GM18499 (cell line): Measurements from ENCODE around the gene OGDH.
"Not testable (repeated sequence)": the region's sequence is repeated elsewhere in the genome, so short reads cannot be mapped to it uniquely, and the experiment has no call there.

Source experiments
- ATAC-seq: cut with Tn5 transposase; IDR thresholded peaks from one replicate; pipeline ENCODE4 v1.9.1; 2021; ENCODE audit warnings: moderate number of reproducible peaks; ENCODE audit not compliant: insufficient read depth, unreplicated experiment

Gene OGDH

DNA sequence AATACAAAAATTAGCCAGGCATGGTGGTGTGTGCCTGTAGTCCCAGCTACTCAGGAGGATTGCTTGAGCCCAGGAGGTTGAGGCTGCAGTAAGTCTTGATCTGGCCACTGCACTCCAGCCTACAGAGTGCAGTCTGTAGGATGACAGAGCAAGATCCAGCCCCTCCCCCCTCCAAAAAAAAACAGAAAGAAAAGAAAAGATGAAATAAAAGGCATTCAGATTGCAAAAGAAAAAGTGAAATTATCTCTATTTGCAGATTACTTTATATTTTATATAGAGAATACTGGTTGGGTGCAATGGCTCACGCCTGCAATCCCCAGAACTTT lies 121.5 kb downstream of the OGDH start:
- no peak for ATAC-seq

DNA sequence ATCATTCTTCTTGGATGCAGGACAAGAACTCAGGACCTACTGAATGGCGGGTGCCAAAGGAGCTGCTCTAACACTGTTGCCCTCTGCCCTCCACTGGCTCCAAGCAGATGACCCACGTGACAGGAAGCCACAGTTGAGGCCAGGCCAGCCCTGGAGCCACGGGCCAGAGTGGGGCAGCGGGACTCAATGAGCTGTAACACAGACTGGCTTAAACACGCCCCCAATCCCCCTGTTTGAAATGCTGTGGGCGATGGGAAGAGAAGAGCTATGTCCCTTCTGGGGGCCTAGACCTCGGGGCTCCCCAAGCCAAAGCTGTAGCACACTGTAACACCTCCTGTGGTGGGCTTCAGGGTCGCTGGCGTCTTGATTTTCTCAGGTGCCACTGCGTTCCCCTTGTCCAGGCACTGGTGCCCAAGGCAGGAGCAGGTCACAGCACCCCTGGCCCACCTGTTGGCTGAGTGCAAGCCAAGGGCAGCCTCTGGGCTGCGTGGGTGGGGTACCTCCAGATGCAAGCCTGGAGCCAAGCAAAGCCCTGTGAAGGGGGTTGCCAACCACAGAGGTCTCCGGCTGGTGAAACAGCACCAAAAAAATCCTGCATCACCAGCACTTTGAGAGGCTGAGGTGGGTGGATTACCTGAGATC lies 123.6 kb downstream of the OGDH start:
- ATAC-seq = no peak

DNA sequence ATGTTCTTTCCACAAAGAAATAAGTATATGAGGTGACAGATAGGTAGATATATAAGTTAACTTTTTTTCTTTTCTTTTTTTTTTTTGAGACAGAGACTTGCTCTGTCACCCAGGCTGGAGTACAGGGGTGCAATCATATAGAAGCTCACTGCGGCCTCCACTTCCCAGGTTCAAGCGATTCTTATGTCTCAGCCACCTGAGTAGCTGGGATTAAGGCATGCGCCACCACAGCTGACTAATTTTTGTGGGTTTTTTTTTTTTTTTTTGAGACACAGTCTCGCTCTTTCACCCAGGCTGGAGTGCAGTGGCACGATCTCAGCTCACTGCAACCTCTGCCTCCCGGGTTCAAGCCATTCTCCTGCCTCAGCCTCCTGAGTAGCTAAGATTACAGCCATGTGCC lies 126.5 kb downstream of the OGDH start:
- not testable (repeated sequence) for ATAC-seq

DNA sequence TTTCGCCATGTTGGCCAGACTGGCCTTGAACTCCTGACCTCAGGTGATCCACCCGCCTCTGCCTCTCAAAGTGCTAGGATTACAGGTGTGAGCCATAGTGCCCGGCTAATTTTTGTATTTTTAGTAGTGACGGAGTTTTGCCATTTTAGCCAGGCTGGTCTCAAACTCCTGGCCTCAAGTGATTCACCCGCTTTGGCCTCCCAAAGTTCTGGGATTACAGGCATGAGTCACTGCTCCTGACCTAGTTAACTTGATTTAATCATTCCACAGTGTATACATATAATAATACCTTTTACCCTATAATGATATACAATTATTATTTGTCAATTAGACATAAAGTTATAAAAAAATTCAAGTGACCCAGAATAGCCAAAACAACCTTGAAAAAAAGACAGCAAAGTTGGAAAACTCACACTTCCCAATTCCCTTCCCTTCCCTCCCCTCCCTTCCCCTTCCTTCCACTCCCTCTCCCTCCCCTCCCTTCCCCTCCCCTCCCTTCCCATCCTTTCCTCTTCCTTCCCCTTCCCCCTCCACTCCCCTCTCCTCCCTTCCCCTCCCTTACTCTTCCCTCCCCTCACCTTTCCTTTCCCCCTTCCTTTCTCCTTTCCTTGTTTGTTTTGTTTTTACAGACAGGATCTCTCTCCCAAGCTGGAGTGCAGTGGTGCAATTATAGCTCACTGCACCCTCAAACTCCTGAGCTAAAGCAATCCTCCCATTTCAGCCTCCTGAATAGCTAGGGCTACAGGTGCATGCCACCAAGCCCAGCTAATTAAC lies 127.5 kb downstream of the OGDH start:
- no peak for ATAC-seq

DNA sequence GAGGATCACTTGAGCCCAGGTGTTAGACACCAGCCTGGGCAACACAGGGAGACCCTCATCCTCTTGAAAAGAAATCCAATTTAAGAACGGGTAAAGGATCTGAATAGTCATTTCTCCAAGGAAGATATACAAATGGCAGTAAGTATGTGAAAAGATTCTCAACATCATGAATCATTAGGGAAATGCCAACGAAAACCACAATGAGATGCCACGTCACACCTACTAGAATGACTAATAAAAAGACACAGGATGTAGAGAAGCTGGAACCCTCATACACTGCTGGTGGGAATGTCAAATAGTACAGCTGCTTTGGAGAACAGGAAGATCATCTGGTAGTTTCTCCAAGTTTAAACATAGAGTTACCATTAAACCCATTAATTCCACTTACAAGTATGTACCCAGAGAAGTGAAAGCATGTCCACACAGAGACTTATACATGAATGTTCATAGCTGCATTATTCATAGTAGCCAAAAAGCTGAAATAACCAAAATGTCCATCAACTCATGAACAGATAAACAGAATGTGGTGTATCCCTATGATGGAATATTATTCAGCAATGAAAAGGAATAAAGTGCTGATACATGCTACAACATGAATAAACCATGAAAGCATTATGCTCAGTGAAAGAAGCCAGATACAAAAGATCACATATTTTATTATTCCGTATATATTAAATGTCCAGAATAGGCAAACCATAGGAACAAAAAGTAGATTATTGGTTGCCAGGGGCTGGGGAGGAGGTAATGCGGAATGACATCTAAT lies 129.2 kb downstream of the OGDH start:
- ATAC-seq = no peak

DNA sequence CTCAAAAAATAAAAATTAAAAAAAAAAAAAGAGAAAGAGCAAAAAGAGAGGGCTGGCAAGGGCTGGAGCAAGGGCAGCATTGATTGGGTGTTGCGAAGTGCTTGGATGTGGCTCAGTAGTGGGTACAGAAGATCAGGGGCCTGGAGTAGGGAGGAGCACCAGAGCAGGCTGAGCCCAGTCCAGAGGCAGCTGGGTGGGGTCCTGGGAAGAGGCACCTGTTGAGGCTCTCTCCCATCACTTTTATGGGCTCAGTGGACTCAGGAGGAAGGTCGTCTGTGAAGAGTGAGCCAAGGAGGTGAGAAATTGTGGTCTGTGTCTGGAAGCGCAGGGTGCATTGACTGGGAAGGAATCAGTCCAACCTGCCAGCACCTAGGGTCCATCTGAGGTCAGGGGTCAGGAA lies 130.5 kb downstream of the OGDH start:
- no peak for ATAC-seq

DNA sequence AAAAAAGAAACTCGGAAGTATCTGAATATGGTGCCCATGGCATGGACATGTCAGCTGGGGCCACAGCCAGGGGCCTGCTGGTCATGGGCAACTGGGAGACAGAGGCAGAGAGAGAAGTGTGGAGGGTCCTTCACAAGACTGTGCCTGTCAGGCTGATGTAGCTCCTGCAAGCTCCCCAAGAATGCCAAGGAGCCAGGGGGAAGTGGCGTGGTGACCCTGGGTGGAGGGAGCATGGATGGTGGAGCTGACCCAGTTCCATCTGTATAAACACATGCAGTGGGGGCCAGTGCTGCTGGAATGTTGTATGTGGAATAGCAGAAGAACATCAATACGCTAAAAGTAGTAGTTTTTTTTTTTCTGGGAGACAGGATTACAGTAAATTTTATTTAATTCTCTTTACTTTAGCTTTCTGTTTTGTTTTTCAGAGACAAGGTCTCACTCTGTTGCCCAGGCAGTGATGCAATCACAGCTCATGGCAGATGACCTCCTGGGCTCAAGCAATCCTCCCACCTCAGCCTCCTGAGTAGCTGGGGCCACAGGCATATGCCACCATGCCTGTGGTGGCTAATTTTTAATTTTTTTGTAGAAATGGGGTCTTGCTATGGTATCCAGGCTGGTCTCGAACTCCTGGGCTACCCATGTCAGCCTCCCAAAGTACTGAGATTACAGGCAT lies 131.8 kb downstream of the OGDH start:
- no peak for ATAC-seq

DNA sequence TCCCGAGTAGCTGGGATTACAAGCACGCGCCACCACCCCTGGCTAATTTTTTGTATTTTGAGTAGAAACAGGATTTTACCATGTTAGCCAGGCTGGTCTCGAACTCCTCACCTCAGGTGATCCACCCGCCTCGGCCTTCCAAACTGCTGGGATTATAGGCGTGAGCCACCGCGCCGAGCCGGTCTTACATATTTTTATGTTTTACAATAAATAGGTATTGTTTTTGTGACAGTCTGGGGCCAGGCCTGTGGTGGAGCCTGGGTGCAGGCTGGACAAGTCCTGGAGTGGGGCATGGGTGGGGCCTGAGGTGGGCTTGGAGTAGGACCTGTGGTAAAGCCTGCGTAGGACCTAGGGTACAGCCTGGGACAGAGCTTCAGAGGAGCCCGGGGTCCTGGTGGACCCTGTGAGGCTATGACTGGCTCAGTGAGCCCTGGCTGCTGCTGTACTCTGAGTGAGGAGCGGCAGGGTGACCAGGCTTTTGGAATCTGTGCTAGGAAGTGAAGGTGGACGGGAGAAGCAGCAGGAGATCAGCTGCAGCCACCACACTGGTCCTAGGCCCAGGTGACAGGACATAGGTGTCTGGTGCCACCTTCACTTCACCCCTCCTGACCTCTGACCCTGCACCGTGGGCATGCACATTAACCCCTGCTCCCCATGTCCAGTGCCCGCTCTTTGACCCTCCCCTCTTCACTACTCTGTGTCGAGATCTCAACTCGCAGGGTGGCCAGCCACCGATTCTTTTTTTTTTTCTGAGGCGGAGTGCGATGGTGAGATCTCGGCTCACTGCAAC lies 132.6 kb downstream of the OGDH start:
- no peak for ATAC-seq

DNA sequence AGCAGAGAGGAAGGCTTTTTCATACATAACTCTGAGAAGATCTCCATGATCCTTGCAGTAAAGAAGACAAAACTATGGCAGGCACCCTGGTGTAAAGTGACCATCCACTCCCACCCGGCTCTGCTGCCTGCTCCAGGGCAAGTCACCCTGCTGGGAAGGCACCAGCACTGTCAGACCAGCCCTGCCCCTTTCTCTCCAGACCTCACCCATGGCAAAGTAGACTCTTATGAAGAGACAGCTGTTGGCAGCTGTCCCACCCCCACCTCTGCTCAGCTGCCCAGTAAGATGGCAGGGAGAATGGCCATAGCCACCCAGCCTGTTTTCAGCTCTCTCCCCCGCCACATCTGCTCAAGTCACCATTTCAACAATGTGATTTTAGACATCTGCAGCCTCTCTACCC lies 133.6 kb downstream of the OGDH start:
- no peak for ATAC-seq

DNA sequence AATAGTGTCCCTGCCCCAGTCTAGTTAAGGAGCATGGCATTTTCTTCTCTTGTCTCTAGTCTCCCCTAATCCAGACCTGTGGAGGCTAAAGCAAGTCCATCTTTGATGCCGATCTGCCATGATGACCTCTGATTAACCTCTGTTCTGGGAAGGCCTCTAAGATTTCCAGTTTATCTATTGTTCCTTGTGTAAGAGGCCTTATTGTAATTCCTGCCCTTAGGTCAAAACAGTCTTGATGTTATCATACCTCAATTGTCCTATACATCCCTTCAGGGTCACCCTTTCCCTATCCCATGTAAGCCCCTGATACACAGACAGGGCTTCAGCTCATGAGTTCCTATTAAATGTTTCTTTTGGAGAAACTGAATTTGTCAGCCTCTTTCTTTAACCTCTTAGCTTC lies 137.3 kb downstream of the OGDH start:
- no peak for ATAC-seq

DNA sequence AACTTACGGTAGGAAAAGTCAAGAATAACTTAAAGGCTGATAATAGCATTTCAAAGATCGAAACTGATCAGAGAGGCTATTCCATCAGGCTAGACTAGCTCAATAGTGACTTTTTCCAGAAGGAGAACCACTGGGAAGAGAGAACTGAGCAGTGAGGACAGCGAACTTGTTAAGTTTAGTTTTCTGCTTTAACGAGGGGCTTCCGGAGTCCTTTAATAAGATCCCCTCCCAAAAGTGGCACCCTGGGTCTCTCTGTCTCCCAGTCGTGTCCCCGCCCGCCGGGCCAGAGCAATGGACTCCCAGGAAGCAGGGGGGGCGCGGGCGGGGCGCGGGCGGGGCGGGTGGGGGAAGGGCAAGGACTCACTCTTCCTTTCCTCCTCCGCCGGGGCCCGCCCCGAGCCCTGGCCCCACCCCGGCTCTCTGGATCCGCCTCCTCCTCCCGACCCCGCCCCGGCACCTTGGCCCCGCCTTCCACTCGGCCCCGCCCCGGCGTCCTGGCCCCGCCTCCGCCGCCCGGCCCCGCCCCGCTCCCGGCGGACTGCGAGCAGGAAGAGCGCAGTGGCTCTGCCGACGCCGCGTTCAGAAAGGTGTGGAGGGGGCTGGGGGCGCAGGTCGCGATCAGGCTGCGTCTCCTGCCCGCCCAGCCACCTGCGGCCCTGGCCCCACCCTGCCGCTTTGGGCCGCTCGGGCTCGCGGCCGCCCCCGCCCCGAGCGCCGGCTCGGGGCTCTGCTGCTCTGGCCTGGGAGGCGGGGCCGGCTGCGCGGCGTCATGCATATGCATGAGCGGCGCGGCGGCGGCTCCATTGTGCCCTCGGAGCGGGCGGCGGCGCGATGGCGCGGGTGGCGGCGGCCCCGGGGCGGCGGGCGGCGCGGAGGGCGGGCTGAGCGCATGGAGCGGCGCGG lies 141.9 kb downstream of the OGDH start, which contains the start of gene ZMIZ2:
Gene ZMIZ2 (plus strand): TSS at position 803 of the 903 bp plus-strand sequence. CDS start 7,403 bp downstream, outside the sequence.
- ATAC-seq = peak; percentile 30

DNA sequence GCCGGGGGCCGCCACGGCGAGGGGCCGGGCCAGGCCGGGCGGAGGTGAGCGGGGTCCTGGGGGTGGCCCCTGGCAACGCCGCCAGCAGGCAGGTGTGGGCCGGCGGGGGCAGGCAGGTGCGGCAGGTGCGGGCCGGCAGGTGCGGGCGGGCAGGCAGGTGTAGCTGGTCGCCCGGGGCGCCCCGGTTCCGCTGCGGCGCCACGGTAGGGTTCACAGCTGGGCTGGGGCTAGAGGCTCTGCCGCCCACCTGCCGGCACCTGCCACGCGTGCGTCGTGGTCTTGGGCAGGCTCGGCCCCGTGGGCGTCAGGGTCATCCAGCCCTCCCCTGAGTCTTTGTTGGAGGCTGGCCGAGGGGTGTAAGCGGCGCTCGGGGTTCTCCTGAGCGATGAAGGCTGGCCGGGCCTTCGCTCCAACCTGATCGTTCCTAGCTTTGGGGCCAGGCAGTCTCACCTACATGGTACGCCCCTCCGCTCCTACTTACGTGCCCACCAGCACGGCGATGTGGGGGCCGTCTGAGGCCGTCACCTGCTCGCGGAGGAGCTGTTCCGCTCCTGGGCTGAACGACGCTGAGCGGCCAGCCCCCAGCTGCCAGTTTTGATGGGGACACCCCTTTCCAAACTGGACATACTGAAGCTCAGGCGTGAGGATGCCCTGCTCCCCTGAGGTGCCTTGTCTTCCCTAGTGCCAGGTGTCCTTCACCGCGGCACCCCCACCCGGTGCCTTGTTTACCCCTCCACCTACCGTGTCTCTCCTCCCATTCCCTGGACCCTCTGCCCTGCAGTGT lies 142.7 kb downstream of the OGDH start:
- no peak for ATAC-seq

DNA sequence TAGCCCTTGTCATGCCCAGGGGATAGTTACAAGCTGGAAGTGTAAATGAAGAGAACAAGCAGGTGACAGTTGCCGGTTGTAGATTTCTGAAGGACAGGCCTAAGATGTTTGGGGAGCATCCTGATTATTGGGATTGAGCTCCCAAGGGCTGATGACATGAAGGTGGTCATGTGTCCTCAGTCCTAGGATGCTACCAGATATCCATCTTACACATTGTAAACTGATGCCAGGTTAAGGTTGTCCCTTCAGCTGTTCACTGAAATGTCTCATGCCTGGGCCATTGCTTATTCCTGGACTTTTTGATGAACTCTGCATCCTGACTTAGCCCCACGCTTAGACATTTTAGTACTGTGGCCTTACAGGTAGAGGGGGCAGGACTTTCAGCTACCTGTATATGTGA lies 143.6 kb downstream of the OGDH start:
- ATAC-seq = no peak

DNA sequence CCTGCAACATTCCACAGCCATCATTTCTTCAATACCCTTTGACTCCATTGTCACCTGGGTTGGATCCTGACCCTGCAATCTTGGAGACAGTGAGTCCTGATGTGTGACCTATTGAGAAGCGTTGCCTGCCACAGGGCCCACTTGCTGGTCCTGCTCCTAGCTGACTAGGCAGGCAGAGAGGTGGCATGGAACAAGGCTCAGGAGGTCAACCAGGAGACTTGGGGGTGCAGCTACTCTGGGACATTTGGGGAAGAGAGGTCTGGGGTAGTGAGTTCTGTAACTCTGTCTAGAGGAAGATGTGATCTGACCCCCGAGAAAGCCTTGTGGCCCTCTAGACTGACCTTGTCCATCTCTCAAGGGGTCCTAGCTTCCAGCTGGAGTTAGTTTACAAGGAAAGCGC lies 144.0 kb downstream of the OGDH start:
- ATAC-seq = no peak

DNA sequence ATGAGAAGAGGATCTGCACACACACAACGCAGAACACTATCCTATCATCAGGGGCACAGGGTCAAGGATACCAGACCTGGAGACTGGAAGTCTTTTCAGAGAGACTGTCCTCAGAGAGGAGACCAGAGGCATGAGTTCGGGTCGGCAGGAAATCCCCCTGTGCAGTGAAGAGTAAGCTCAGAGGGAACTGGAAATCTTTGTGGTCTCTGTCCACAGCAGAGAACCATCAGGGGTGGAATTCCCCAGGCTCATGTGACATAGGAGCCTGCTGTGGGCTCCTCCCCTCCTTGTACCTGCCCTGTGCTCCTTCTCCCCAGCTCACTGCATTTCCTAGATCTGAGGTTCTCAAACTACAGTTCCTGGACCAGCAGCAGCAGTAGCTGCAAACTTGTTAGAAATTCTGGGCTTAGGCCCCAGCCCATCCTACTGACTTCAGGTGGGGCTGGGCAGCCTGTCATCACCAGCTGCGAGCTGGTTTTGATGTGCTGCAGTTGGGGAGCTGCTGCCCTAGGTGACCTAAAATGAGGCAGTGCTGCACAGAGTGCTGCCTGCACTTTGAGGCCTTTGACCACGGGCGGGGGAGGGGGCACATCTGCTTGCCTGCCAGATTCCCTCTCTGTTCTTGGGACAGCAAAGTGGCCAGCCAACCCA lies 144.6 kb downstream of the OGDH start:
- peak; percentile 65 for ATAC-seq

DNA sequence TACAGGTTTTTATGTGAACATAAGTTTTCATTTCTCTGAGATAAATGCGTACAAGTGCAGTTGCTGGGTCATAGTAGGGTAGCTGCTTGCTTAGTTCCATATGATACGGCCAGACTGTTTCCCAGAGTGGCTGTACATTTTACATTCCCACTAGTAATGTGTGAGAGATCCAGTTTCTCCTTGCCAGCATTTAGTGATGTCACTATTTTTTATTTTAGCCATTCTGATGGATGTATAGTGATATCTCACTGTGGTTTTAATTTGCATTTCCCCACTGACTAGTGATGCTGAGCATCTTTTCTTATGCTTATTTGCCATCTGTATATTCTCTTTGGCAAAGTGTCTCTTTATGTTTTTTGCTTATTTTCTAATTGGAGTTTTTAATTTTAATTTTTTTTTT lies 146.4 kb downstream of the OGDH start:
- ATAC-seq = no peak

DNA sequence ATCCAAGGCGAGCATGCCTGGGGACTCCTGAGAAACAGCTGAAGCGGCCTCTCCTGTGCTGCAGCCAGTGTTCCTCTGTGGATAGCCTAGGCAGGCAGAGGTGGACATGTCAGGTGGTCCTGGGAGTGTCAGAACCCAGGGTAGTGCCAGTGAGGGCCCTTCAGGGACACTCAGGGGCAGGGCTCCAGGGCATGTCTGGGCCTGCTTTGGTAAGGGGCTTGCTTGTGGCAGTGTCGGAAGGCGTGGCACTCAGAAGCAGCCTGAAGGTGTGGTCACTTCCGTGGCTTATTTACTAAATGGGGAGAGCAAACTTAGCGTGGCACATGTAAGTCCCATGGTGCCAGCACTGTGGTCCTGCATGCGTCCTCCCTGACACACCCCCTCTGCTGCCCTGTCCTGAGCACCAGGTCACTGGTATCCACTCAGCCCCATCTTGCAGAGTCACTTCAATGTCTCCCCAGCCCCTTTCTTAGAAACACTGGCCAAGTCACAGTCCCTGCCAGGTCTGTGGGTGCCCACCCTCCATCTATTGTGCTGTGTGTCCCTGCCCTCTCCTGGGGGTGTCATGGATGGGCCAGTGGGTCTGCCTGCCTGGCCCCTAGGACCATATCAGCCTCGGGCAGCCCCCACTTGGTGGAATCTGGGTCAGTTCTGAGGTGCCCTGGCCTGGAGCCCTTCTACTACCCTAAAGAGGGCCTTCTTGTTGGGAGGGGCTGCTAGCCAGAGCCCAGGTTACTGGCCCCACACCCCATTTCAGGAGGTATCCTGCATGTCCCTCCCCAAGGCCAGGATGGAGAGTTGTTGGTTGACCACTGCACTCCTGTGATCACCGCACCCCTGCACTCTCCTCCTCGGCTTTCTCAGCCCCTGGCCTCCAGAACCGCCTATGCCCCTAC lies 148.6 kb downstream of the OGDH start:
- ATAC-seq = no peak
